Caco-2 (cell line): ENCODE results near the gene CPAMD8. TPM values are rescaled to one million over a fixed set of nuclear protein-coding genes. Genes with fewer than 3 reads are reported as not detected.
A peak's percentile ranks its signal among the peaks of the same experiment; 100 is the strongest.

ENCODE experiments used
- BruUV-seq: library from RNA; stranded (reverse); fragments of 400-500 nt; replicated peaks from 2 replicates; lab custom pipeline; 2021; lab: Mats Ljungman, UMichigan
- CTCF ChIA-PET: fragments of 300-600 bp; sonication (Branson Sonifier 250); formaldehyde crosslinking; loops from one replicate; lab custom pipeline; 2022; ENCODE audit warnings: antibody characterized with exemption; lab: Charles Lee
- POLR2A ChIA-PET: fragments of 300-600 bp; sonication (Branson Sonifier 250); formaldehyde crosslinking; loops from one replicate; lab custom pipeline; 2022; ENCODE audit warnings: antibody characterized with exemption; lab: Charles Lee
- DNase-seq, 2 experiments: peaks; one replicate each; pipeline versions ENCODE4 v3.0.0 to v3.0.0-alpha.2; 2020 to 2022
- H3K27me3 ChIP-seq: replicated peaks from 2 replicates; pipeline ENCODE4 v1.6.0; 2011; ENCODE audit warnings: low read length; ENCODE audit not compliant: control insufficient read depth, insufficient read depth
- H3K36me3 ChIP-seq: 2 replicates; pipeline ENCODE4 v1.5.1; 2011; ENCODE audit warnings: low read length; ENCODE audit not compliant: control insufficient read depth, insufficient read depth
- H3K4me1 ChIP-seq: fragments of 250-450 bp; sonication (Bioruptor Pico); 2 replicates; pipeline ENCODE4 v1.5.1; 2020; ENCODE audit warnings: mild to moderate bottlenecking
- H3K4me3 ChIP-seq: 2 replicates; pipeline ENCODE4 v1.5.1; 2011; ENCODE audit warnings: low read depth, mild to moderate bottlenecking, control low read depth, low read length
- H3K9me3 ChIP-seq: fragments of 250-450 bp; sonication (Bioruptor Pico); 2 replicates; pipeline ENCODE4 v1.5.1; 2020; ENCODE audit warnings: mild to moderate bottlenecking, moderate library complexity
- H3K27ac Mint-ChIP-seq: one replicate; pipeline ENCODE4 v1.8.0; 2022; ENCODE audit warnings: mixed read lengths; ENCODE audit not compliant: unreplicated experiment
- H3K27me3 Mint-ChIP-seq: one replicate; pipeline ENCODE4 v1.8.0; 2022; ENCODE audit warnings: mixed read lengths; ENCODE audit not compliant: insufficient read depth, unreplicated experiment
- H3K36me3 Mint-ChIP-seq: one replicate; pipeline ENCODE4 v1.8.0; 2022; ENCODE audit warnings: mild to moderate bottlenecking, mixed read lengths; ENCODE audit not compliant: insufficient read depth, unreplicated experiment
- H3K4me1 Mint-ChIP-seq: one replicate; pipeline ENCODE4 v1.8.0; 2022; ENCODE audit warnings: low read depth, mixed read lengths; ENCODE audit not compliant: unreplicated experiment
- H3K4me3 Mint-ChIP-seq: one replicate; pipeline ENCODE4 v1.8.0; 2022; ENCODE audit warnings: mild to moderate bottlenecking, moderate library complexity, mixed read lengths; ENCODE audit not compliant: unreplicated experiment
- H3K9me3 Mint-ChIP-seq: one replicate; pipeline ENCODE4 v1.8.0; 2022; ENCODE audit warnings: mixed read lengths; ENCODE audit not compliant: unreplicated experiment
- CTCF ChIP-seq, 2 experiments: fragments of 200-600 bp in 1 of 2; IDR thresholded peaks; 1 replicate in 1 of 2; 2 replicates in 1 of 2; pipeline versions ENCODE4 v1.5.1 to v1.8.0; 2011 to 2022; ENCODE audit warnings: antibody characterized with exemption in 1 of 2, control low read depth in 1 of 2, inconsistent platforms in 1 of 2, low read depth in 1 of 2, low read length in 1 of 2, mild to moderate bottlenecking in 1 of 2, moderate library complexity in 1 of 2; ENCODE audit not compliant: insufficient read depth in 1 of 2, severe bottlenecking in 1 of 2, unreplicated experiment in 1 of 2
- intact Hi-C: fragments of 100-400 bp; cut with micrococcal nuclease; formaldehyde crosslinking; loops from one replicate; pipeline ENCODE4 v1.10.0; 2022; ENCODE audit not compliant: unreplicated experiment
- total RNA-seq: library from RNA; stranded (reverse); gene quantifications from 2 replicates; pipeline ENCODE4 v1.2.3, GENCODE V29; 2022

The CPAMD8 gene
- total RNA-seq, 1 experiment from 2014 or later: 1.1 TPM

GRCh38 chr19:16882146-16882545, 144.5 kb downstream of the CPAMD8 start:
- POLR2A ChIA-PET: no interaction called here
- Mint-ChIP-seq H3K27ac (no peak overlapping the region), H3K9me3 (peaks cover 20% of the 10 kb centered on the region), H3K4me3 (no peak overlapping the region), H3K4me1 (no peaks in the 10 kb centered on the region), H3K27me3 (no peaks in the 10 kb centered on the region), H3K36me3 (peaks cover 20% of the 10 kb centered on the region)
- BruUV-seq: no TSS peak
- Histone ChIP-seq H3K4me3 (no peak overlapping the region), H3K27me3 (no peaks in the 10 kb centered on the region), H3K9me3 (peaks cover 17% of the 10 kb centered on the region), H3K36me3 (no peaks in the 10 kb centered on the region), H3K4me1 (no peaks in the 10 kb centered on the region)
- TF ChIP-seq CTCF (IDR thresholded peaks at IDR 0.05; ENCODE audit: insufficient read depth in 1 of 2, low read depth in 1 of 2, low read length in 1 of 2, severe bottlenecking in 1 of 2, unreplicated experiment in 1 of 2): no peak
- CTCF ChIA-PET: no interaction called here
- intact Hi-C loops: no loop called here
- peak in 1 of 2 experiments; percentile 9 for DNase-seq

- H3K9me3 Mint-ChIP-seq: peaks cover 20% of the 10 kb centered on the region
- H3K4me1 Mint-ChIP-seq: no peaks in the 10 kb centered on the region
- BruUV-seq: no TSS peak
- no peak for DNase-seq
- TF ChIP-seq CTCF (IDR thresholded peaks at IDR 0.05; ENCODE audit: insufficient read depth in 1 of 2, low read depth in 1 of 2, low read length in 1 of 2, severe bottlenecking in 1 of 2, unreplicated experiment in 1 of 2): no peak
- H3K27ac Mint-ChIP-seq: no peak overlapping the region
- ChIA-PET CTCF (no interaction called here), POLR2A (no interaction called here)
- no peak overlapping the region for H3K4me3 ChIP-seq
- peaks cover 17% of the 10 kb centered on the region for H3K9me3 ChIP-seq
- no peaks in the 10 kb centered on the region for H3K27me3 ChIP-seq
- intact Hi-C loops: no loop called here
- H3K4me1 ChIP-seq: no peaks in the 10 kb centered on the region
- no peak overlapping the region for H3K4me3 Mint-ChIP-seq
- H3K36me3 ChIP-seq: no peaks in the 10 kb centered on the region
- H3K36me3 Mint-ChIP-seq: peaks cover 21% of the 10 kb centered on the region
- H3K27me3 Mint-ChIP-seq: no peaks in the 10 kb centered on the region
Observed at GRCh38 chr19:16880884-16881554, 145.6 kb downstream of the CPAMD8 start.

GRCh38 chr19:16878181-16878965, 148.2 kb downstream of the CPAMD8 start:
- peaks cover 38% of the 10 kb centered on the region for H3K36me3 Mint-ChIP-seq
- BruUV-seq: no TSS peak
- no peak overlapping the region for H3K27ac Mint-ChIP-seq
- no peak for DNase-seq
- no peaks in the 10 kb centered on the region for H3K27me3 ChIP-seq
- H3K27me3 Mint-ChIP-seq: no peaks in the 10 kb centered on the region
- no peaks in the 10 kb centered on the region for H3K4me1 ChIP-seq
- H3K4me3 ChIP-seq: no peak overlapping the region
- intact Hi-C loops: no loop called here
- H3K4me3 Mint-ChIP-seq: no peak overlapping the region
- no peaks in the 10 kb centered on the region for H3K4me1 Mint-ChIP-seq
- no peaks in the 10 kb centered on the region; the same call in 1 of the 2 replicates for H3K36me3 ChIP-seq
- peaks cover 17% of the 10 kb centered on the region for H3K9me3 ChIP-seq
- no peak for TF ChIP-seq CTCF (IDR thresholded peaks at IDR 0.05; ENCODE audit: insufficient read depth in 1 of 2, low read depth in 1 of 2, low read length in 1 of 2, severe bottlenecking in 1 of 2, unreplicated experiment in 1 of 2)
- H3K9me3 Mint-ChIP-seq: peaks cover 33% of the 10 kb centered on the region
- ChIA-PET CTCF (interaction anchor here (0.6 kb wide), 1 partner anchor 415 kb away, joined by 3 read pairs; no protein-coding TSS in a partner anchor), POLR2A (no interaction called here)
